ENCODE measurements around the gene PPIF.

- TF ChIP-seq CTCF (IDR thresholded peaks at IDR 0.05): no peak
- no peak for TF ChIP-seq SIN3A (IDR thresholded peaks at IDR 0.05; ENCODE audit: borderline replicate concordance, insufficient read depth, low read depth, low read length)
- TF ChIP-seq REST (IDR thresholded peaks at IDR 0.05; ENCODE audit: insufficient read depth in 1 of 2, low read depth in 2 of 2, low read length in 1 of 2): no peak
Measured at GRCh38 chr10:79305988-79306387, 41.3 kb upstream of the PPIF start.

Data from Panc1 (cell line).